ENCODE results near the gene TEAD1. TPM values are rescaled to one million over a fixed set of nuclear protein-coding genes. Genes with fewer than 3 reads are reported as not detected.
"Not testable (repeated sequence)": the region's sequence is repeated elsewhere in the genome, so short reads cannot be mapped to it uniquely, and the experiment has no call there.

TEAD1 gene
- total RNA-seq, 1 donor from 2014 or later, result 103 TPM

DNA sequence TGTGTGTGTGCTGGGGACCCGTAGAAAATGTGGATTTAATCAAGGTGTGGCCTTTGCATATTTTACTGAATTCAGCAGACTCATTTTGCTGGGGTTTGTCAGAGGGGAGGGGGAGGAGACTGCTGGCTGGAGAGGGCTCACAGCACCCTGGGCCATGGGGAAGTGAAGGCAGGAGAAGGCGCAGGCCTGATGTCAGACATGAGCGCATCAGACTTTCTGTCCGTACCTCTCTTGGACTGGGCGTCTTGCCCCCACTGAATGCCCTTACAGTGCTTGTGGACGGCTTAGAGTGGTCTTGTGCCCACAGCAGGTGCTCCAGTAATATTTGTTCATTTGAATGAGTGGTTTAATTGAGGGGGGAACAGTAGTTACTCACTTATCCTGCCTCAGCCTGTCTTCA is 75.2 kb downstream of the TEAD1 start:
- intact Hi-C loops (cut with DNase I), result loop anchor here (10.0 kb wide), 1 partner anchor 55 kb away; no protein-coding TSS in a partner anchor
- DNase-seq (ENCODE audit: low spot score), result no peak

DNA sequence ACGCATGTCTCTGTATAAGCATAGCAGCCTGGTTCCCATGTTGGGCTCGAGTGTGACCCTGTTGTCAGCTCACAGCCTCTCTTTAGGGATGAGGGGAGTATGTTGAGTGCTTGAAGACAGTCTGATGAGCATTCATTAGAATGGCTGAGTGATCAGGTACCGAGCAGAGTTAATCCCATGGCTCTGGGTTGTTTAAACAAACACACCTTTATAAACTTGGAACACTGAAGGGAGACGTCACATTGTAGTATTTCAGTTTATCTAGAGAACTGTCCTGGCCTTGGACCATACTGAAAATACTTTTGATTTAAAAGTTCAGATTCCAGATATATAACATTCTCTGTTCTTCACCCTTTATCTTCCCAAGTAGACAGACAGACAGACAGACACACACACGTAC is 76.0 kb downstream of the TEAD1 start:
- DNase-seq (ENCODE audit: low spot score), result no peak
- intact Hi-C loops (cut with DNase I), result no loop called here

DNA sequence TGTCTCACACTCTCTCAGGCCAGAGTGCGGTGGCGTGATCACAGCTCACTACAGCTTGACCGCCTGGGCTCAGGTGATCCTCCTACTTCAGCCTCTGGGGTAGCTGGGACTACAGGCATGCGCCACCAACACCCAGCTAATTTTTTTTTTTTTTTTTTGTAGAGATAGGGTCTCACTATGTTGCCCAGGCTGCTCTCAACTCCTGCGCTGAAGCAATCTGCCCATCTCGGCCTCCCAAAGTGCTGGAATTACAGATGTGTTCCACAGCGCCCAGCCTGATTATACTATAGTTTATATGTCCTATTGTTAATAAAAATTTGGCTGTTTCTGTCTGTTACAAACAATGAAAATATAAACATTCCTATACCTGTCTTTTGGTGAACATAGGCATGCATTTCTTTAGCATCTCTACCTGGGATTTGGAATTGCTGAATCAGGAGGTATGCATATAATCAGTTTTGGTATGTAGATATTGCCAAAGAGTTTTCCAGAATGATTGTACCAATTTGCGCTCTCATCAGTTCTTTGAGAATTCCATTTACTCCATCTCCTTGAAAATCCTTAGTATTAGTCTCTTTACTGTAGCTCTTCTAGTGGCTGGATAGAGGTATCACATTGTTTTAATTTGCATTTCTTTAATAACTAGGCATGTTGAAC is 78.8 kb downstream of the TEAD1 start:
- intact Hi-C loops (cut with DNase I), result no loop called here
- no peak for DNase-seq (ENCODE audit: low spot score)

DNA sequence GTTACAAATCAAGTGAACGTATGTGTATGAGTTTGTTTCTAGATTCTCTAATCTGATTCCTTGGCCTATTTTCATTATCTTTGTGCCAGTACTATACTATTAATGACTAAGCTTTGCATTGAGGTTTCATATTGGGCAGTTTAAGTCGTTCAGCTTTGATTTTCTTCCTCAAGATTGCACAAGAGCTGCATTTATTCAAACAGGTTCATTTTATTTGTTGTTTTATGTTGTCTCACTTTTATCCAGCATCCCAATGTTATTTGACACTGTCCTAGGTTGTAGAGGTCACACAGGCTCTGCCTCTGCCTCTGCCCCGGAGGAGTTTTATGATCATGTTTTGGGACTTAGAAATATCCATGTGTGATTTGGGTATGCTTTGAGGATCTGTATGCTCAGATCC is 79.8 kb downstream of the TEAD1 start:
- DNase-seq (ENCODE audit: low spot score), result no peak
- intact Hi-C loops (cut with DNase I), result no loop called here

DNA sequence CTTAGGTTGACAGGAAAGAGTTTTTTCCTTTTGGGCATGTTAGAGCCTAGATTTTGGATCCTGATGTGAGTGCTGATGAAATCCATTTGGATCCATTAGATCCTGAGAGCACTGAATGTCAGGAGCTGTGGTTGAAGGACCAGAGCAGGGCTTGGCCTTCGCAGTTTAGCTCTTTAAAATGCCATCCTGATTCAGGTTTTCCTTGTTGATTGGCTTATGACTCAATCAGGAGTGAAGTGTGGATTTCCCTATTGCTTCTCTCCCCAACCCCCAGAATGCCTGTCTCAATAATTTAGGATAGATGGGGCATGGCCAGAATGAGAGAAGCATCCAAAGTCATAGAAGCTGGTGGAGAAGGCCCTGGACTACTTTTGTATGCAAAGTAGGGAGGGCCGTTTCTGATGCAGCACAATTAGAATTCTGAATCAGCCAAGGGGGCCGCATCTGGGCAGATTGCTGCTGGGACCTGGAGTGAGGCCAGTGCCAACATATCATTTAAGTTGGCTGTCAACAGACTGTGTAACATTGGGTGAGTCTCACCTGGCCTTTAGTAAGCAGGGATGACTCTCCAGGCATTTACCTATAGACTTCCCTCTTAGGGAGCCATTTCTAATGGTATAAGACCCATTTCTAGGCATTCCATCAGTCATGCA is 80.5 kb downstream of the TEAD1 start:
- intact Hi-C loops (cut with DNase I), result no loop called here

DNA sequence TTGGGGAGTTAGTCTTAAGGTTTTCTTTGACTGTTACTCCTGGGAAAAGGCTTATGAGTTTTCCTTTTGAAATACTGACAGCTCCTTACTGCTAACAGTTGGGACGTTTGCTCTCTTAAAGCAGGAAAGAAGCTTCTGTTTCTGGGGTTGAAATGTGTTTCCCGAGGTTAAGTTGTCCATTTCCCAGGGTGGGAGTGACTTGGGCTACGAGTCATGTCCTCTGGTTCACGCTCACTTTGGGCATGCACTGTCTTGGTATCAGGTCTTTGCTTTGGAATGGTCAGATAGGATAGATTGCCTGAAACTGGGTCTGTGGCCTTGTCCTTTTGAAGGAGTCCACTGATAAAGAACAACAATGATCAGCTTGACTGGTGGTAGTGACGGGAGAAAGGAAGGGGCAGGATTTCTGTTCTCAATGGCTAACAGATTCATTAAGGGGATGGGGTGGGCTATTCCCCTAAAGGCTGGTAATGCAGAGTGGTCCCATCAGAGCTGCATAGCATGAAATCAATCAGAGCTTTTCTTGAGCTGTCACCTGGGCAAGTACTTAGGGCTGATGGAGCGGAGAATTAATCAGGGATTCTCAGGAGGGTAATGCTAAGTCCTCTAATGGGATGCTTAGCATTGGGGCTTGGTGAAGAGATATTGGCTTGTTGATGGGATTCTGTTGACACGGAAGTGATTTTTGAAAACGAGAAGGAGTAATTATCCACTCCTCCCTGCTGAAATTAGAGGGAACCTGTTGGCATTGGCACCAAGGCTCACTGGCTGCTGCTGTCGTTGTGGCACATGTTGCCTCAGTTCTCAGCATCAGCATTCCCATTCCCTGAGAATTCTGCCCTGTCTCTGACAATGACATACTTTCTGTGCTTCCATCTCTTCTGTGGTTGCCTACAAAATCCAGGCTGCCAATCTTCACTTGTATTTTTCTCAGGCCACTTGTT is 81.6 kb downstream of the TEAD1 start:
- DNase-seq (ENCODE audit: low spot score), result no peak
- intact Hi-C loops (cut with DNase I), result no loop called here

More for the DNA sequence above, 80.5 kb downstream of the TEAD1 start:
- DNase-seq (ENCODE audit: low spot score), result no peak

DNA sequence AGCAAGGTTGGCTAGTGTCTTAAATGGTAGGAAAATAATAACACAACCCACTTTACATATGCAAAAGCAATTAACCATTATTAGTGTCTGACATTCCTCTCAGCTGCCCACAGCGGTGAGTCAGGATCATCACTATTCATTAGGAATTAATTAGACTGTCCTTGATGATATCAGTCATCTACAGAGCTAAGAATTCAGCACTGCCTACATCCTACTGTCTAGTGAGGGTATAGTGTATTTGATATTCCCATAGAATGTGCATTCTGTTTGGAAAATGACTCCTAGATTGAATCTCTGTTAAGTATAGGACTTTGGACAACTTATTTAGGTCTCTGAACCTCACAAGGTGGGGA is 82.2 kb downstream of the TEAD1 start:
- DNase-seq (ENCODE audit: low spot score), result no peak
- intact Hi-C loops (cut with DNase I), result no loop called here

DNA sequence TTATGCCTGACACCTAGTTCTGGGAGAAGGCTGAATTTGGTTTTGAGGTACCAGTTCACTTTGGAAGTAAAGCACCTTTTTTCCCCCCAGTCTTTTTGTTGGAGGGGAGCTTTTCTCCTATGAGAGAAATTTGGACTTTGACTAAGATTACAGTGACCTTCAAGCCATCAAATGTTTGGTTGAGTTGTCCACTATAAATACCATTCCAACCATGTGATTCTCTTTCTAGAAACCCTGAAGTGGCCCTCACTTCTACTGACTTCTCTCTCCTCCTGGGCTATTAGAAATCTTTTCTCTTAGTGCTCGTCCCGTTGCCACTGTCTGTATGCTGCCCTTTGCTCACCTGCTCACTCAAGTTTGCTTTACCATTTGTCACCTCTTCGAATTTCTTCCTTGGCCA is 82.6 kb downstream of the TEAD1 start:
- intact Hi-C loops (cut with DNase I), result no loop called here
- no peak for DNase-seq (ENCODE audit: low spot score)

DNA sequence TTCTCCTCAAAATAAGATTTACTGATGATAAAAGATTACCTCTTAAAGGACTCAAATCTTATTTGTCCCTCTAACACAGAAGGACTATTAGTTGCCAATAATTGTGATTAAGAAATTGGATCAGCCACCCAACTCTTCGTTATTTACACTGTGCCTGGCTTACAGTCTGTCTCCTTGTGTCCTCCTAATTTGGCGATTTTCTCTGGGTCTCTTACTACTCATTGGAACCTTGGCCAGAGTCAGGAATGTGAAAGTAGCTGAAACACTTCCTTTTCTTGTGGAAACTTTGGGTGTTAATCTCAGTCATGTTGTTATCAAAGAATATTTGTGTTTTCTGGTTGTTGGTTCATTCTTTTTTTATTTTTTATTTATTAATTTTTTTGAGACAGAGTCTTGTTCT is 83.2 kb downstream of the TEAD1 start:
- intact Hi-C loops (cut with DNase I), result no loop called here
- no peak for DNase-seq (ENCODE audit: low spot score)

DNA sequence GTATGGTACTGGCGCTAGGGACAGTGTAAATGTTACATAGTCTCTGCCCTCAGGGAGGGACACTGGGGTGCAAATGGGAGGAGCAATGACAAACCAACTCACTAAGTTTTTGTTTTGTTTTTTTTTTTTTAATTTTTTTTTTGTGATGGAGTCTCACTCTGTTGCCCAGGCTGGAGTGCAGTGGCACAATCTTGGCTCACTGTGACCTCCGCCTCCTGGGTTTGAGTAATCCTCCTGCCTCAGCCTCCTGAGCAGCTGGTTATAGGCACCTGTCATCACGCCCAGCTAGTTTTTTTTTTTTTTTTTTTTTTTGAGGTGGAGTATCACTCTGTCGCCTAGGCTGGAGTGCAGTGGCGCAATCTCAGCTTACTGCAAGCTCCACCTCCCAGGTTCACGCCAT is 83.9 kb downstream of the TEAD1 start:
- DNase-seq (ENCODE audit: low spot score); intact Hi-C loops (cut with DNase I): not testable (repeated sequence)

DNA sequence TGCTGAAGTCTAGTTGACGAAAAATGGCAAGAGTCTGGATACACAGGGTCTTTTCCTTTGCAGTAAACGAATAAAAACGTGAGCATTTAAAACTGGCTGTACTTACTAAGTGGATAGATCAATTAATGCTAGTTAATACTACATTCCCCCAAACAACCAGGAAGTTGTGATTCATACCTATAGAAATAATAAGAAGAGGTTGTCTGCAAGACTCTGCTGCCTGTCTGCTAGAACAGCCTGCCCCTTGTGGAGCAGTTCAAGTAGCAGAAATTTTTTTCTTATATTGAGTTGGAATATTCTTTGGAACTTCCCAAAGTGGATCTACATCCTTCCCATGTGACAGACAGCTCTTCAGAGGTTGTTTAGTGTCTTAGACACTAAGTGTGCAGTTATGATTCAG is 86.8 kb downstream of the TEAD1 start:
- intact Hi-C loops (cut with DNase I), result no loop called here
- no peak for DNase-seq (ENCODE audit: low spot score)

DNA sequence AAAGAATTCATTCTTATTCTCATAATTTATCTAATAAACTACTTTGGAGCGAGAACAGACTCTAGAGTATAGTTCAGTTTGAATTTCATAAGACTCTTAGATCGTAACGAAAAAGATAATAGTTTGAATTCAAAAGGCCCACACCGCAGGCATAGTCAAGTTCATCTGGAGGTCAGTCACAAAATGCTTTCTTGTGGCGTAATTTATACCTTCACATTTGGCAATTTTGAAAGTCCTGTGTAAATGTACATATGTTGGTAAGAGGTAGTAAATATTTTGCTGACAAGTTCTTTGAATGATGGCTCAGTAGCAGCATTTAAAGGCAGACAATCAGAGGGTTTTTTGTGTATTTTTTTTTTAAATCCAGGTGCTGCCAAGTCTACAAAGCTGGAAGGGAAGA is 88.1 kb downstream of the TEAD1 start:
- DNase-seq (ENCODE audit: low spot score), result no peak
- intact Hi-C loops (cut with DNase I), result no loop called here

DNA sequence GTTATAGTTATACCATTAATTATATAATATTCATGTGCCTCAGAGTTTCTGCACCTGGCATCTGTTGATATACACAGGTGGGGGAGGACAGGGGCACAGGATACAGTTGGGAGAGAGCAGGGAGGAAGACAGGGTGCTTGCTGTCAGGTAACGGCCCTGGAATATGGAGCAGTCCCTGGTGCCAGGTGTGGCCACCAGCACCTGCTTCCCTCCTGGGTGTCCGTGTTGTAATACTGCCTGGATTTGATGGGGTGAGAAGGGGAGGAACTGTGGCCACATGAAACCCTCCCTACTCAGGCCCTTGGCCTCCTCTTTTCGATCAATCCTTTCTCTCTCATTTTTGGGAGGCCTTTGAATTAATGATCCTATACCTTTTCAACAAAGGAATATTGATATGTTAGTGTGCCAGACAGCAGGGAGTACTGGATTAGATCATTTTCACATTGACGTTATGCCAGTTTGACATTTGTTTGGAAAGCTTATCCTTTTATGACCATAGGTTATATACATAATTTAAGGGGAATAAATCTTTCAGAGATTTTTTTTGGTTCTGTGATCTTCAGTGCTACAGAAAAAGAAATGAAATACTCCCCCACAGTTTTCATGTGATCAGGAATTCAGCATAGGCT is 88.6 kb downstream of the TEAD1 start:
- no peak for DNase-seq (ENCODE audit: low spot score)
- intact Hi-C loops (cut with DNase I), result no loop called here

DNA sequence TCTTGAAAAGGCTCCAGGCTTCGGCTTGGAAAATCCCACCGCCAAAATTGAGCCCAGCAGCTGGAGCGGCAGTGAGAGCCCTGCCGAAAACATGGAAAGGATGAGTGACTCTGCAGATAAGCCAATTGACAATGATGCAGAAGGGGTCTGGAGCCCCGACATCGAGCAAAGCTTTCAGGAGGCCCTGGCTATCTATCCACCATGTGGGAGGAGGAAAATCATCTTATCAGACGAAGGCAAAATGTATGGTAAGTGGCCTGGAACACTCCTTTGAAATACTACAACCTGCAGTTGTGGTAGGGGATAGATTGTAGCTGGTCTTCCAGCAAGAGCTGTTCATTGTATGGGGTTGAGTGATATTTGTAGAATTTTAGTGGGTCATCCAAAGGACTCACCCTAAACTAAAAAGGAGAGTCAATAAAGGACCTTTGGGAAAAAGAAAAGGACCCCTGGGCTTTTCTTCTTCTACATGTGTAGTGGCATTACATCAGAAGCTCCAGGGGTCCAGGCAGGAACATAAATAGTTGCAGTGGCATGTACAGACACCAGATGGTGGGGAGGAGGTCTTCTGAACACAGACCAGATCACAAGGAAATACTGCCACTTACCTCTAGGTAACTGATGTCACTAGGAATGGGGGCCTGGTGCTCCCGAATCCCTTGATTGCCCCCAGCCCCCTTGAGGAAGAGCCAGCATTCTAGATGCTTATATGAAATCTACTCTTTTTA is 90.1 kb downstream of the TEAD1 start:
- no peak for DNase-seq (ENCODE audit: low spot score)
- intact Hi-C loops (cut with DNase I), result no loop called here

DNA sequence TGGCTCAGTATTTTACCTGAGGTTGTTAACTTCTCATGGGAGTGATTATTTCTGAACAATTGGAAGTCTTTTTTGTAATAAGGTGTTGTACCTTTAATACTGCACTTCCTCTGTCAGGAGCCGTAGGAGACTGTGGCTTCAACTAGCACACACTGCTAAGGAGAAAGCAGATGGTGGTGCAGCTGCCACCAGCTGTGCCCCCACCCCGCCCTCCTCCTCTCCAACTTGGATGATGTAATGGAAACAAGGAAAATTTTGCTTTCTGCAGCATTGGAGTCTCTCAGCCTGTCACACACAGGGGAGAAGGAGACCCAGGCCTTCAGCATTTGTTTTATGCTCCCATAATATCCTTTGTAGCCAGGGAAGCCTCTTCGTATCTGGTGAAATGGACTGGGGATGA is 91.2 kb downstream of the TEAD1 start:
- intact Hi-C loops (cut with DNase I), result loop anchor here (5.0 kb wide), 1 partner anchor 47 kb away; no protein-coding TSS in a partner anchor
- no peak for DNase-seq (ENCODE audit: low spot score)

DNA sequence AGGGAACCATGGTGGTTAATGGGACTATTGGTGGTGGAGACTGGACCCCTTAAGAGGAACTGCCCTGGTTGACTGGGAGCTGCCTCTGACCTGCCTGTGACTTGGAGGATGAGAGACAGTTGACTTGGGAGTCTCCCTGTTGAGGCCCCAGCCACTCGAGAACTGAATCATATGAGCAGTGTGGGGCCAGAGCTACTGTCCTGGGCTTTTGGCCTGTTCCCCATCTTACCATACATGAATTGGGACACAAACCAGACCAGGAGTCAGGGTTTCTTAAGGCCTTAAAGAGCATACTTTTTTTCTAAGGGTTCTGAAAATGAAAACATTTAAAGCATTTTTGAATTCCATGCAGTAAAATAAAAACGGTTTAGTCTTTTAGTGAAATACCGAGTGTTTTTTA is 92.8 kb downstream of the TEAD1 start:
- intact Hi-C loops (cut with DNase I), result loop anchor here (5.0 kb wide), 1 partner anchor 45 kb away; no protein-coding TSS in a partner anchor
- no peak for DNase-seq (ENCODE audit: low spot score)

DNA sequence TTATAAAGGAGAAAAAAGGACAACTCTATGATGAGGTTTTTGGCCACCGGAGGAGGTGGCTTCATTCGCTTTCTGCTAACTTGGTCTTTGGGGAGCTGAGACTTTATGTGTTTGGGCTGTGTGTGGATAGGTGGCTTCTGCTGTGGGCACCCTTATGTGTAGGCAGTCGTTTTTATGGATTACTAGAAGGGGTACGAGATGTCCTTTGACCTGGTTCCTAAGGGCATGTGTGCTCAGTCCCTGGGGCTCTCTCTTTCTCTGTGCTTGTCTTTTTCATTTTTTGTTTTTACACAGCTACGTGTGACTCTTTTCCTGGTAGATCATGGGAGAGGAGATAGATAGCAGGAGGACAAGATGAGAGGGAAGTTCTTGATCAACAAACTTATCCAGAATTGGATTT is 93.4 kb downstream of the TEAD1 start:
- intact Hi-C loops (cut with DNase I), result loop anchor here (5.0 kb wide), 1 partner anchor 45 kb away; no protein-coding TSS in a partner anchor
- no peak for DNase-seq (ENCODE audit: low spot score)

DNA sequence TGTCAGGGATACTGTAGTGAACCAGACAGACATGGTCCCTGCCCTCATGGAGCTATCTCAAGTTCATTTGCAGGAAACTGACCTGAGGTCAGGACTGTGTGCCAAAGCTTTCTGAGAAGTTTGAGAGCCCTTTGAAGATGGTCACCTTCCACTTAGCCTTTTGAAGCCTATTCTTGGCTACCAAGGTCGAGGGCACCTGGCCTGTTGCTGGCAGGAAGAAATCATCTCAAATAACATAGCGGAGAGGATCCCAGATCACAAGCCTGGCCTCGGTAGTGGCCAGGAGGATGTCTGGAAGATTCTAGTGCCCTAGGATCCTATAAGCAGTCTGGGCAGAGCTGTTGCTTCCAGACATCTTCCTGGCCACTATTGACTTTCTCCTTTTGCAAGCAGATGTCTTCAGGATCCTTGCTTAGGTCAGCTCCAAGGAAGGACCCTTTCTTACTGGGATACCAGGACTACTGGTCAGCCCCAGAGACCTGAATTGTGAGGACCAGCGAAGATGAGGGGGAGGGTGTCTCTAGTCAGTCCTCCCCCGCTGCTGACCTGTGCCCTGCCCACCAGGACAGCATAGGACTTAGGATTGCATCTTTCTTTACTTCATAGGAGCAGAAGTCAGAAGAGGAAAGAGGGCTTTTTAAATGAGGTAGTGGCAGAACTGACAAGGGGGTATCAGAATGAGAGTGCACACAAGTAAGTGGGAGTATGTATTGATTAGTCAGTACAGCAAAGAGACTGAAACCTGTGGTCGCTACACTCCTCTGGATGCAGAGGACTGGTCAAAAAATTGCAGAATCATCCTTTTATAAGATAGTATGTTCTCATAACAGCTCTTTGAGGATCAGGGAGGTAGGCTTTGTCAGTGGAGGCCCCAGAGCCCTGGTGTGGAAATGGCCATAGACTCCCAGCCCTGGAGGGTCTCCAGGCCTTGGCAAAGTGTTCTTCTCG is 94.8 kb downstream of the TEAD1 start:
- intact Hi-C loops (cut with DNase I), result loop anchor here (5.0 kb wide), 1 partner anchor 43 kb away; no protein-coding TSS in a partner anchor
- no peak for DNase-seq (ENCODE audit: low spot score)
